Transverse colon (tissue), 4 donors: Measurements from ENCODE around the gene TRABD. TPM values are rescaled to one million over a fixed set of nuclear protein-coding genes. Genes with fewer than 3 reads are reported as not detected.

Experiments used
- DNase-seq: peaks from one replicate; pipeline ENCODE4 v3.0.0-alpha.2; 2019
- H3K27ac ChIP-seq, 4 donors: fragments of 200-600 bp; sonication (generic); 2 replicates each; pipeline ENCODE4 v1.5.1; 2016 to 2018; ENCODE audit warnings: inconsistent platforms in 4 of 4
- H3K27me3 ChIP-seq: fragments of 200-600 bp; sonication (generic); 2 replicates; pipeline ENCODE4 v1.5.1; 2017; ENCODE audit warnings: inconsistent platforms
- H3K36me3 ChIP-seq, 4 donors: fragments of 200-600 bp; sonication (generic); 2 replicates each; pipeline ENCODE4 v1.5.1; 2017 to 2019; ENCODE audit warnings: inconsistent platforms in 4 of 4
- H3K4me1 ChIP-seq, 4 donors: fragments of 200-600 bp; sonication (generic); 2 replicates each; pipeline ENCODE4 v1.5.1; 2017 to 2020; ENCODE audit warnings: inconsistent platforms in 4 of 4
- H3K4me3 ChIP-seq, 4 donors: fragments of 200-600 bp; sonication (generic); 1 replicate in 1 of 4; 2 replicates in 3 of 4; pipeline versions ENCODE4 v1.5.1 to v1.6.1; 2017 to 2019; ENCODE audit warnings: inconsistent platforms in 4 of 4
- H3K9me3 ChIP-seq, 2 donors: fragments of 200-600 bp; sonication (generic); 2 replicates each; pipeline ENCODE4 v1.5.1; 2017 to 2019; ENCODE audit warnings: inconsistent platforms in 2 of 2
- CTCF ChIP-seq, 5 experiments: fragments of 200-600 bp in 3 of 5; fragments of 450-650 bp in 2 of 5; sonication (generic) in 3 of 5; IDR thresholded peaks; 1 replicate in 2 of 5; 2 replicates in 3 of 5; pipeline ENCODE4 v1.5.1; 2016 to 2017; ENCODE audit warnings: antibody characterized with exemption in 5 of 5, inconsistent platforms in 3 of 5, mild to moderate bottlenecking in 2 of 5, moderate library complexity in 1 of 5
- EP300 ChIP-seq: sonication (generic); formaldehyde crosslinking; IDR thresholded peaks from one replicate; pipeline ENCODE4 v1.6.1; 2017; ENCODE audit warnings: antibody characterized with exemption, low read depth
- POLR2A ChIP-seq: fragments of 450-650 bp; IDR thresholded peaks from one replicate; pipeline ENCODE4 v1.6.1; 2016; ENCODE audit warnings: antibody characterized with exemption, mild to moderate bottlenecking, moderate library complexity
- POLR2AphosphoS5 ChIP-seq, 3 donors: sonication (generic); formaldehyde crosslinking; IDR thresholded peaks; one replicate each; pipeline ENCODE4 v1.6.1; 2016; ENCODE audit warnings: antibody characterized with exemption in 3 of 3
- WGBS, 2 donors: methylation state at CpG; one replicate each; pipeline ENCODE4 v1.1.5; 2018; ENCODE audit warnings: low coverage in 1 of 2; 5-methylcytosine and 5-hydroxymethylcytosine counted together
- in situ Hi-C, 4 donors: fragments of 200-750 bp; cut with MboI; loops; one replicate each; pipeline versions ENCODE4 v1.15.0 to v1.15.1; 2017; ENCODE audit warnings: low sequenced_read_pairs in 3 of 4, low pct_ligation_motif_present in 1 of 4, low pct_unique_long_range_greater_than_20kb in 1 of 4
- intact Hi-C: fragments of 100-400 bp; cut with DNase I; formaldehyde crosslinking; loops from one replicate; pipeline ENCODE4 v1.15.1; 2023; ENCODE audit warnings: low total_unique reads
- total RNA-seq, 4 donors: library from RNA; depleted of rRNA; stranded (reverse); fragments of >200 nt; gene quantifications; one replicate each; pipeline ENCODE4 v1.1.0, GENCODE V29; 2016

The TRABD gene
- total RNA-seq, 4 donors from 2014 or later: 40.6 to 109 (median 69.4) TPM

GRCh38 chr22:50169181-50169759, 16.4 kb upstream of the TRABD start:
- H3K4me1 ChIP-seq: peaks cover 0 to 13% (median 11%) of the 10 kb centered on the region in 4 donors
- DNase-seq: no peak
- no peak overlapping the region for H3K27ac ChIP-seq
- in situ Hi-C loops (no loop called here), intact Hi-C loops (no loop called here)
- H3K27me3 ChIP-seq: peaks cover 51% of the 10 kb centered on the region
- no peaks in the 10 kb centered on the region for H3K36me3 ChIP-seq
- H3K4me3 ChIP-seq: peak overlapping the region in 3 of 4 donors; percentile 41 to 53 (median 50)
- WGBS, 2 donors: 14 to 27% methylated on average over 3 to 28 of the region's 36 CpGs
- no peaks in the 10 kb centered on the region for H3K9me3 ChIP-seq
- TF ChIP-seq CTCF (IDR thresholded peaks at IDR 0.05): no peak
- TF ChIP-seq POLR2AphosphoS5 (IDR thresholded peaks at IDR 0.05): no peak
- no peak for TF ChIP-seq EP300
- TF ChIP-seq POLR2A: no peak

GRCh38 chr22:50169774-50170341, 15.9 kb upstream of the TRABD start:
- in situ Hi-C loops: no loop called here
- 2% methylated on average over 41 of the region's 70 CpGs; no CpG with 5 or more reads in 1 of the 2 donors for WGBS, 2 donors
- DNase-seq: no peak
- TF ChIP-seq EP300 (no peak), CTCF (IDR thresholded peaks at IDR 0.05) (no peak), POLR2A (no peak), POLR2AphosphoS5 (IDR thresholded peaks at IDR 0.05) (no peak)
- Histone ChIP-seq H3K9me3 (no peaks in the 10 kb centered on the region), H3K4me3 (peak overlapping the region in 3 of 4 donors; percentile 41 to 53 (median 50)), H3K27ac (no peak overlapping the region), H3K27me3 (peaks cover 57% of the 10 kb centered on the region), H3K36me3 (no peaks in the 10 kb centered on the region), H3K4me1 (peaks cover 0 to 13% (median 11%) of the 10 kb centered on the region in 4 donors)
- intact Hi-C loops: no loop called here

- H3K4me1 ChIP-seq: peaks cover 0 to 13% (median 11%) of the 10 kb centered on the region in 4 donors
- in situ Hi-C loops: no loop called here
- intact Hi-C loops: no loop called here
- 12% methylated on average over 33 of the region's 105 CpGs; no CpG with 5 or more reads in 1 of the 2 donors for WGBS, 2 donors
- no peak within 1 kb of the TSS for H3K27ac ChIP-seq
- peaks cover 58% of the 10 kb centered on the region for H3K27me3 ChIP-seq
- TF ChIP-seq EP300 (no peak), POLR2AphosphoS5 (IDR thresholded peaks at IDR 0.05) (no peak), POLR2A (no peak), CTCF (IDR thresholded peaks at IDR 0.05) (no peak)
- peak within 1 kb of the TSS in 3 of 4 donors; percentile 41 to 53 (median 50) for H3K4me3 ChIP-seq
- no peak for DNase-seq
- H3K9me3 ChIP-seq: no peaks in the 10 kb centered on the region
- no peaks in the 10 kb centered on the region for H3K36me3 ChIP-seq
Observed at GRCh38 chr22:50170453-50171318, 15.0 kb upstream of the TRABD start, which contains the start of gene PANX2. TSS of gene PANX2 (plus strand) at chr22:50170731. CDS start at chr22:50170731, 0 bp downstream.
